NCI-H2107 treated with DMSO at 0.1 percent for 48 hours (cell line): ENCODE results near the gene RIBC1.
"Not testable (repeated sequence)": the region's sequence is repeated elsewhere in the genome, so short reads cannot be mapped to it uniquely, and the experiment has no call there.

ENCODE experiments used
- DNase-seq: peaks from one replicate; lab custom pipeline; 2025; ENCODE audit not compliant: unreplicated experiment; lab: John Stamatoyannopoulos, UW

RIBC1 gene

DNA sequence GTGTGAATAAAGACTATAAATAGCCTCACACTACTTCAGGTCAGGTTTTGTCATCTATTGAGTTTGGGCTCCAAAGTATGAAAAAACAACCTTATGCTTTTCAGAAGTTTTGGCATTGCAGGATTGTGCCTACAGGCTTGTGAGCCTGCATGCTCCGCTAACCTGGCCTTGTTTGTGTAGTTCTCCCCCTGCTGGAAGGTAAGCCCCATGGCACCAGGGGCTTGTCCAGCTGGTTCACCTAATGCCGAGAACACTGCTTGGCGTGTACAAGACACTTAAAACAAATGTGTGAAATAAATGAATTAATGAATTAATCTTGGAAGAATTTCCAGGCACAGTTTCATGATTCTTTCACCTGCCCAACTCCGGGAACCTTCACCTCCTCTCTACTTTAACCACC lies 13.3 kb downstream of the RIBC1 start:
- DNase-seq, result peak; percentile 51

DNA sequence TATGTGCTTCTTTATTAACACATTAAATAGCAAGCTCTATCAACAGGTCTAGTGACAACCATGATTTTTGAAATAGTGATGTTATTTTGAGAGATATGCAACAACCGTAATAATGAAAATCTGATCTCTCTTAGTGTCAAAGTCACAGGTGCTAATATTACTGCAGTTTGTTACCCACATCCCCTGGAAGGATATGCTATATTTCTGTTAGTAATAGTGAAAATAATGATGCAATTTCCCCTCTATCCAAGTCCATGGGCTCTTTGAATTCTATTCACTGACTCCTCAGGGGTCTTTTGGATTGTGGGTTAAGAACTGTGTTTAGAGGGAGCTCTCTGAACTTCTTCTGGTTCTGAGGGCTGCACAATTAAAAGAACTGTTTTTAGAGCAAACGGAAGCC lies 14.5 kb downstream of the RIBC1 start:
- DNase-seq, result no peak

DNA sequence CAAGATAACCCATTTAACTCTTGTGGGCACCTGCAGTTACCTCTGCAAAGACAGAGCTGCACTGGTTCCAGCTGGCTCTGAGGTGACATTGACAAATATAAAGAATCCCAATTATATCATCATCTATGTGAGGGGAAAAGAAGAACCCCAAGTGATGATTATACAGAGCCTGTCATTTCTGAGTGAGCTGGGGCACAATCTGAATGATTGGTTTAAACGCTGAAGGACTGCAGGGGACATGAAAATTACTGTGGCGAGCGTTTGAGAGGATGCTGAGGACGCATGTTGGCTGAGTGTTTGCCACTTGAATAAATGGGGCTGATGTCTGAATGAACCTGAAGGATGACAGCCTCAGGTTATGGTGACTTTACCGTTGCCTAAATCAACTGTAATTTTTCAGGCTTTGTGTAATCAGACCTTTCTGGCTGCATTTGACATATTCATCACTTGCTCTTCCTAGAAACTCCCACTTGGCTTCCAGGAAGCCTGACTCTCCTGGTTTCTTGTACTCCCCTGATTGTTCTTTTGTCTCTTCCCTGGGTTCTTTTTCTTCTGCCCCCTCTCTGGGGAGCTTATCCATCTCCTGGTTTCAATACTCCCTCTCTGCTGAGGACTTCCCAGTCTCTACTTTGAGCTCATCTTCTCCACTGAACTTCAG lies 15.6 kb downstream of the RIBC1 start:
- DNase-seq, result peak; percentile 14

DNA sequence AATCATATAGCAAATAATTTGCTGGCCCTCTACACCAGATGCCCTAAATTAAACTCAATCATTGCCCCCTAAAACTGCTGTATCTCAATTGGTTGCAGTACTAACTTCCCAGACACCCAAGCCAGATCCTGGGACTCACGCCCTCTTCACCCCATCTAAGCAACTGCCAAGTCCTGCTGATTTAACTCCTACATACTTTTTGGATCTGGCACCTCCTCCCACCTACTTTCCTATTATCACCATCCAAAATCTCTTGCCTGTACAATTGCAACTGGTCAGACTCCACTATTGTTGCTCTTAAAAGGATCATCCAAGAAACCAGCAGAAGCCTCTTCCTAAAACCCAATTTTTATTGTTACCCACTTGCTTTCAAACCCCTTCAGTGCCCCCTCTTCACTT lies 16.2 kb downstream of the RIBC1 start:
- DNase-seq, result no peak

DNA sequence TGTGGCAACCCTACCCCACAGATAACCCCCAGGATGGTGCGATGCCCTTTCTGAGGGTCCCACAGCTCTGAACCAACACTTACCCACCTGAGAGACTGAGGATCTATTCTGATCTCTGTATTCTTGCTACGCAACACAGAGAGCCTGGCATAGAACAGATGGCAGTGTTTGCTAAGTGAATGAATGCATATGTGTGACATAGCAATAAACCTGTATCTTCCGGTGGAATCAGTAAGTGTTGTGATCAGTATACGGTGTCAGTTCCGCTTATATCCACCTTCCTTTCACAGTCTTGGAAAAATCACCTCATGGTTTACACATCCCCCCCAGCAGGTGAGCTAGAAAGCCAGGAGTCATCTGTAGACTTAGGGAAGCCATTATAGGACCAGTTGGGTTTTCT lies 17.4 kb downstream of the RIBC1 start:
- DNase-seq, result peak; percentile 63

DNA sequence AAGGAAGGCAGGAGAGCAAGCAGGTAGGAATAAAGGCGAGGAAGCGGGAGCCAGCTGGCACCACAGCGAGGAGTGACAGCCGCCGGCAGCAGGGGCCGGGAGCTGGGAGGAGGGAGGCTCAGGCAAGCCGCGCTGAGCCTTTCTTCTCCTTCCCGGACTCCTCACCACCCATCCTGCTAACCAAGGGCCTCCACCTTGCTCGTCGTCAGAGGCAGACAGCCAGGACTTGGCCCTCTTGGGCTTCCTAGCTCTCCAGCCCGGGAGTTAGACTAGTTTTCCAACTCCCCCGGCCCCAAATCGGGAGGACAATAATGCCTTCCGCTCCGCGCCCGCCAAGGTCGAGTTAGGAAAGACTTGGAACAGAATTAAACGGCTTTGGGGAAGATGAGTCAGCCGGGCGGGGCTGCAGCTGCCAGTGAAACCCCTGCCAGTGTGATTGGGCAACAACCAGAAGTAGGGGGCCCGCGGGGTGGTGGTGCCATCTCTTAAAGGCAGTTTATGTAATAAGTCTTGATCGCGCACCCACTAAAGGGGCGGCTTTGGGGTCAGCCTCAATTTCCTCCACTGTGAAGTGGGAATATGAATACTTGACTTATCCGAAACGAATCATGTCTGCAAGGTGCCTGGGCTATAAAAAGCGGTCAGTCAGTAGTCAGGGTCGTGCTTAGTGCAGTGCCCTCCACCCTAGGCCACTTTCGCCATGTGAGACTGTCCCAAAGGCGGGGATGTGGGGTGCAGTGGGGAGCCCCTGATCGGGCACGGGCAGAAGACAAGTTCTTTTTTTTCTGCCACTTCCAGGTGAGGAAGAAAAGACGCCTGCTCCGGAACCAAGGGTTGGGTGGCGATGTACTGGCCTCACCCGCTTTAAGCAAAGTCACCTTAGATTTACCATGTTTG lies 18.2 kb downstream of the RIBC1 start:
- peak; percentile 63 for DNase-seq

DNA sequence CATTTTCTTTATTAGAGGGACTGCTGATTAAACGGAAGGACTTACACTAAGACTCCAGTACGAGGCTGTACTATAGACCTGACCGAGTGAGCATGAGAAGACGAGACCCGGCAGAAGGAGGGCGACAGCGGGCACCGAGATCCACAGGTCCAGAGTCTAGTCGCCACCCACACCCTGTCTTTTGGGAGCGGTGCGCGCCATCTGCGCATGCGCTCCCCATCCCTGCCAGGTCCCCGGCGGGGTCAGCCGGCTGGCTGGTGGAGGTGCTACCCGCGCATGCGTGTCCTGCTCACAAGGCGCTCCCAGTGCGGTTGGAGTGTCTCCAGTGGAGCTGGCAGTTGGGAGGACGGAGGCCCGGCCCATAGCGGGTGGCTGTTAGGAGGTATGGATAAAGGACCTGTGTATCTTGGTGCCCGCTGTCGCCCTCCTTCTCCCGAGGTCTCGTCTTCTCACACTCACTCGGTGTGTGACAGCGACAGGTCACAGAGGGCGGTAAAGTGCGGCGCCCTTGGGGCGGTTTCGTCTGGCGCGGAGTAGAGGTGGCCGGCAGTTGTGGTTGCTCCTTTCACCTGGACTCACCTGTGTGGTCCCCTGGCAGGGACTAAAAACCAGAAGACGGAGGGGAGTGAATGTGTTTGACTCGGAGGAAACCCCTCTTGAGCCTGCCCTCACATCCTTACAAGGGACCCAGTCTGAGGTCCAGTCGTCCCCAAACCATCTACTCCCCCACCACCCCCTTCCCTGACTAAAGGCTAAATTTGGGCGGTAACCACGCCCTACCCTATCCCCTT lies 19.1 kb downstream of the RIBC1 start:
- peak; percentile 83 for DNase-seq

DNA sequence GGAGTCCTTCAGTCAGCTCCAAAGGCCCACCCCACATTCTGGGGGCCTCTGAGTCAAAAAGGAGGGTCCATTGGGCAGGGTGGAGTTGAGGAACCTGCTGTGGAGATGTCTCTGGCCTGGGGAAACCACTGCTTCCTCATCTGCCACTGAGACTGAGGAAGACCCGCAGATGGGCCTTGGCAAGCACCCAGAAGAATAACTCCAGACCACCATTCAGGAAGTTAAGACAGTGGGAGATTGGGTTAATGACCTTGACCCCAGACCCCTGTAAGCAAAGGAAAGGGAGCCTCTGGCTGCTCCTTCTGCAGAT lies 19.6 kb downstream of the RIBC1 start:
- DNase-seq, result no peak

DNA sequence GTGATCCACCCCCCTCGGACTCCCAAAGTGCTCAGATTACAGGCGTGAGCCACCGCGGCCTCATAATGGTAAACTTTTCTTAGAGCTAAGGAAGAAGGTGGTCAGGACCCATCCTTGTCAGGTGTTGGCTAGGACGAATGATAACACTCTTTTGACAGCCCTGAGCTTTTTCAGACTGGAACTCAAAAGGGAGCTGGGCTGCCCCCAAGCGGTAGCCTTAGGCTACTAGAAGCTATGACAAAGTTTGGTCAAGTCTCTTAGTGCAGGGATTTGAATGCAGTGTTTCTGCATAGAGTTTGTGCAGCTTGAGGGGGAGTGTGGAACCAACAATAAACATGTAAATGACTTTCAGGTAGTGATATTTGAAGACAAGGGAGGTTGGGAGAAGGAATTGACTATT lies 23.3 kb downstream of the RIBC1 start:
- DNase-seq, result peak; percentile 39

DNA sequence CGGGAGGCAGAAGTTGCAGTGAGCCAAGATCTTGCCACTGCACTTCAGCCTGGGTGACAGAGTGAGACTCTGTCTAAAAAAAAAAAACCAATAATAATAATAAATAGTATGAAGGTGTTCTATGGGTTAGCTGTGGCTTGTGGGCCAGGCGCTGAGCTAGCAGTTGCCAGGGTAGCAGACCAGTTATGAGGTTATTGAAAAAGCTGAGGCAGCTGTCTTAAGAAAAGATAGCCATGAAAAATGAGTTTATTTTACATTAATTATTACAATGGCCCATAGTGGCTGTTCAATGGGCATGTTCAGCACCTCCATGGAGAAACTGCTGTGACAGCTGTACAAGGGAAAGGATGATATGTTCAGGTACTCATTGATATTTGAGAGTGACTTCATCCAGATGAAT lies 24.8 kb downstream of the RIBC1 start:
- DNase-seq, result no peak

DNA sequence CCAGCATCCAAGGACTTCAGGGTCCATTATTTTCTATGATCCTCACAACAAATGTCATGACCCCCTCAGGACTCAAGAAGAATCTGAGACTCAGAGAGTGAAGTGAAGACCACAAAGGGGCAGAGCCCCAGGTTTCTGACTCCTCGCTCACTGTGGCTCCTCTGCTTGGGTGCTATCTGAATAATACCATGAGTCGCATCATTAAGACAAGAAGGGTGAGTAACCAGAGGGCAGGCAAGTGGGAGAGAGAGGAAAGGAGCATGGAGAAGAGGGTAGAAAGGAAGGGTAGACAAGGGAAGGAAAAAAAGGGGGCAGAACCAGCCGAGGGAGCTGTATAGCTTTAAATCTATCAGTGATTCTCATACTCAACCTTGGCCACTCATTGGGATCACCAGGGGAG lies 27.0 kb downstream of the RIBC1 start:
- no peak for DNase-seq

DNA sequence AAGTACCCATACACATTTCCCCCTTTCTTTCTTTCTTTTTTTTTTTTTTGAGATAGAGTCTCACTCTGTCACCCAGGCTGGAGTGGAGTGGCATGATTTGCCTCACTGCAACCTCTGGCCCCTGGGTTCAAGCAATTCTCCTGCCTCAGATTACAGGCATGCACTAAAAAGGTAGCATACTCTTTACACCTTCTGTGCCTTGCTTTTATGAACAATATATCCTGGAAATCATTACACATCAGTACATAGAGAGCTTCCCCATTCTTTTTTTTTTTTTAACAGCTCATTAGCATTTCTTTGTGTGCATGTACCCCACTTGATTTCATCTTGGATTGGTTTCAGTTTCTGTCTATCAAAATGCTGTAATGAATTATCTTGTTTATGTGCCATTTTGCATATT lies 30.1 kb downstream of the RIBC1 start:
- DNase-seq, result no peak

DNA sequence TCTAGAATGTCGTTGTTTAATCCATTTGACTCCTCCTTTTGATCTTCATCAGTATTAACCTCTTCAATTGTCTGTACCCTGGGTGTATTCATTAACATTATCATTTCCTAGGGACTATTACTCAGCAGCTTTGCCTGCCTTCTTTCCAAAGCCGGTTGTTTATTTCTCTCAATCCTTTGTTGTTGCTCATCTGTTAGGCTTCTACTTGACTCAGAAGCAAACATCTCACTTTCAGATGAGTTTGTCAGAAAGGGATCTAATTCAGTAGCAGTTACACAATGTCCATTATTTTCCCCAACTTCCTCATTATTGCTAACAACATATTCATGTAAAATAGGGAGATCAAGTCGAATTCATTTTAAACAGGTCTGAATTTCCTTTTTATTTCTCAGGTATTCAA lies 33.6 kb downstream of the RIBC1 start:
- DNase-seq, result no peak

DNA sequence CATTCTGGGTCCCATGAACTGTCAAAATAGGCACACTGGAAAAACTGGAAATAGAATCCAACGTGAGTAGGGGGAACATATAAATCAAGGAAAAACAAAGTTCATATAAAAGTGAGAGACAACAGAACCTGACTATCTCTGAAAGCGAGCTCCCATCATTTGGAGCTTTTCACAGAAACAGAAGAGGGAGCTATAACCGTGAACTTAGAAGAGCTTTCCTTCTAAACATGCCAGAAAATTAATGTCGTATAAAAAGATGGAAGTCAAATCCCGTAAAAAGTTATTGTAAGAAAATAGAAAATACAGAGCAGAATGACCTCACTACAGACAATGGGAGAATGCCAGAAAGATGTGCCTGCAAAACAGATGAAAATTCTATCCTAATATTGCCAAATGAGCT lies 35.4 kb downstream of the RIBC1 start:
- no peak for DNase-seq

DNA sequence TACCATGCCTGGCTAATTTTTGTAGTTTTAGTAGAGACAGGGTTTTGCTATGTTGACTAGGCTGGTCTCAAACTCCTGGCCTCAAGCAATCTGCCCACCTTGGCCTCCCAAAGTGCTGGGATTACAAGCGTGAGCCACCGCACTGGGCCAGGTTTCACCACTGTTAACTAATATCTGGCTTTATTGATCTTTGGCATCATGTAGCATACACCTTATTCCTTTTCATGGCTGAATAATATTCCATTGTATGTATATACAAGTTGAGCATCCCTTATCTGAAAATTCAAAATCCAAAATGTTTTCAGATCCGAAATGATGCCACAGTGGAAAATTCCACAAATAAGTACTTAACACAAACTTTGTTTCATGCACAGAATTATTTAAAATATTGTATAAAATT lies 46.0 kb downstream of the RIBC1 start:
- DNase-seq, result not testable (repeated sequence)

DNA sequence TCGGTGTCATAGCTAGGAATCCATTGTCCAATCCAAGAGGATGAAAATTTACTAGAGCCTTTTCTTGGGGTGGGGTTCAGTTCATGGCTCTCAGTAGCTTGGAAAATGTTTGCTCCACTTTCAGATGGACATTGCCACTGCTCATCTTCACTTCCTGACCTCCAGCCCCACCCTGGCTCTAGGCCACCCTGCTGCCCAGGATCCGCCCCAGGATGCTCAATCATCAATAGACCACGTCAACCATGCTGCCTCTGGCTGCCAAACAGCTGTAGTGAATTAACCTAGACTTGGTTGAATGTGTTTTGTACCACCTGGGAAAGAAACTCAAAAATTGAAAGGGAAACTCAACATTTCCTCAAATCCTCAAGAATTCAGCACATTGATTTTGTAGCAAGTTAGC lies 48.7 kb downstream of the RIBC1 start:
- DNase-seq, result no peak

DNA sequence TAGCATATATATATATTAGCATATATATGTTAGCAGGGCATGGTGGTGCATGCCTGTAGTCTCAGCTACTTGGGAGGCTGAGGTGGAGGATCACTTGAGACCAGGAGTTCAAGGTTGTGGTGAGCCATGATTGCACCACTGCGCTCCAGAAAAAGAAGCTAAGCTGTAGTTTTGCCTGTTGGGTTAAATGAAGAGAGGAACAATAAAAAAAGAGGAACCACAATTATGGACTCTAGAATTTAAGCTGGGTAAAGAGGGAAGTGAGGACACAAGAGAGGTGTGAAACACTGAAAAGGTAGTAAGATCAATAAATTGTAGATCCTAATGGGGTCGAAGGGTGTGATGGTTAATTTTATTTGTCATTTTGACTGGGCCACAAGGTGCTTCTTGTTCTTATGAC lies 52.0 kb downstream of the RIBC1 start:
- DNase-seq, result no peak

DNA sequence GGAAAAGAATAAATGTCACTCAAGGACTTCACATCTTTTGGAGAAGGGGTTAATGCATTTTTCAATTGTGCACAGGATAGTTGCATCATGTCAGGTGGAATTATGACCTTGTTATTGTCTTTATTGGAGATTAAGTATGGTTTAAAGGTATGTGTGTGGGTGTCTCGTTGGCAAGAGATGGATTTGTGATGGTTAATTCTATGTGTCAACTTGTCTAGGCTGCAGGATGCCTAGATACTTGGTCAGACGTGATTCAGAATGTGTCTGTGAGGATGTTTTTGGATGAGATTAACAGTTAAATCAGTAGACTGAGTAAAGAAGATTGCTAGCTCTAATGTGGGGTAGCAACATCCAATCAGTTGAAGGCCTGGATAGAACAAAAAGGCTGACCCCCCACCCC lies 53.7 kb downstream of the RIBC1 start:
- DNase-seq, result no peak

DNA sequence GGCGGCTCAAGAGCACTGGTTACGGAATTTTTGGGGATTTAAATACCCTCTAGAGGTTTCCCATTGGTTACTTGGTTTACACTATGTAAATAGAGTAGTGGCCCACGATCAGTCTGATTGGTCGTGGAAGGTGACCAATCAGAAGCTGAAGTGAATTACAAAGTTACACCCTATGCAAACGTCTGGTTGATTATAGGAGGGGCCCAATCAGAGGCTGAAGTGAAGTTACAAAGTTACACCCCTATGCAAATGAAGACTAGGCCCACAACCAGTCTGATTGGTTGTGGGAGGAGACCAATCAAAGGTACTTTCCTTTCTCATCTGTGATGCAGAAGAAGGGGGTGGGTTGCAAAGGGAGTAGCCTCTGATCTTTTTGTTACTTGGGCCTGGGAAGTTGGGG lies 56.6 kb downstream of the RIBC1 start:
- DNase-seq, result no peak
